GM12878 (cell line): Measurements from ENCODE around the gene PDK1. TPM values are rescaled to one million over a fixed set of nuclear protein-coding genes. Genes with fewer than 3 reads are reported as not detected.

Source experiments
- ATAC-seq: fragments of 200-7000 bp; cut with Tn5 transposase; 3 replicates; pipeline ENCODE4 v1.9.1; 2020; ENCODE audit warnings: mild to moderate bottlenecking, moderate library complexity
- BruUV-seq: library from RNA; stranded (reverse); fragments of 400-500 nt; replicated peaks from 2 replicates; lab custom pipeline; 2021; lab: Mats Ljungman, UMichigan
- CTCF ChIA-PET: fragments of 300-600 bp; sonication (Branson Sonifier 250); formaldehyde crosslinking; extraction: SDS; loops from one replicate; lab custom pipeline; 2021; ENCODE audit warnings: inconsistent platforms; lab: Yijun Ruan, JAX
- POLR2A ChIA-PET: fragments of 350-600 bp; formaldehyde crosslinking; extraction: SDS; loops from one replicate; lab custom pipeline; 2021; ENCODE audit warnings: inconsistent platforms; lab: Charles Lee
- RAD21 ChIA-PET: fragments of 300-600 bp; sonication (Branson Sonifier 250); formaldehyde crosslinking; loops from one replicate; lab custom pipeline; 2023; ENCODE audit warnings: antibody characterized with exemption; ENCODE audit not compliant: unreplicated experiment; lab: Charles Lee
- SMC1A ChIA-PET: fragments of 300-600 bp; sonication (Branson Sonifier 250); formaldehyde crosslinking; loops from one replicate; lab custom pipeline; 2023; ENCODE audit not compliant: unreplicated experiment, uncharacterized antibody; lab: Charles Lee
- DNase-seq: peaks from one replicate; pipeline ENCODE4 v3.0.0-alpha.2; 2011; ENCODE audit warnings: low read depth, low spot score
- FAIRE-seq: peaks from 3 replicates; lab custom pipeline; 2011; peaks lifted over from hg19 to GRCh38; lab: Jason Lieb, UNC
- H2AFZ ChIP-seq: 2 replicates; pipeline ENCODE4 v1.6.0; 2011; ENCODE audit warnings: low read depth, low read length, control low read depth; ENCODE audit not compliant: control insufficient read depth
- H3K27ac ChIP-seq: 2 replicates; pipeline ENCODE4 v1.5.1; 2011; ENCODE audit warnings: control low read depth; ENCODE audit not compliant: control insufficient read depth, insufficient read depth
- H3K27me3 ChIP-seq, 2 experiments: replicated peaks in 1 of 2; 2 replicates each; pipeline versions ENCODE4 v1.6.0 to v1.6.1; 2011; ENCODE audit warnings: low read length in 1 of 2; ENCODE audit not compliant: control insufficient read depth in 2 of 2, insufficient read depth in 2 of 2
- H3K36me3 ChIP-seq, 2 experiments: 2 replicates each; pipeline ENCODE4 v1.5.1; 2011; ENCODE audit warnings: low read length in 1 of 2; ENCODE audit not compliant: control insufficient read depth in 2 of 2, insufficient read depth in 2 of 2
- H3K4me1 ChIP-seq: 2 replicates; pipeline ENCODE4 v1.6.1; 2011; ENCODE audit warnings: mild to moderate bottlenecking, low read length, moderate library complexity, mixed read lengths; ENCODE audit not compliant: control insufficient read depth, insufficient read depth
- H3K4me2 ChIP-seq: 2 replicates; pipeline ENCODE4 v1.6.0; 2011; ENCODE audit warnings: control low read depth; ENCODE audit not compliant: control insufficient read depth, insufficient read depth
- H3K4me3 ChIP-seq: fragments of 200-600 bp; sonication (generic); 2 replicates; pipeline ENCODE4 v1.5.1; 2016
- H3K79me2 ChIP-seq: 2 replicates; pipeline ENCODE4 v1.6.0; 2011; ENCODE audit warnings: low read length; ENCODE audit not compliant: control insufficient read depth, insufficient read depth
- H3K9ac ChIP-seq: 2 replicates; pipeline ENCODE4 v1.8.0; 2011; ENCODE audit warnings: low read length, control low read depth, mixed read lengths; ENCODE audit not compliant: control insufficient read depth, insufficient read depth
- H3K9me3 ChIP-seq: replicated peaks from 3 replicates; pipeline ENCODE4 v1.5.1; 2011; ENCODE audit warnings: mild to moderate bottlenecking, low read length; ENCODE audit not compliant: control insufficient read depth, insufficient read depth
- H4K20me1 ChIP-seq: 2 replicates; pipeline ENCODE4 v1.6.0; 2011; ENCODE audit not compliant: control insufficient read depth, insufficient read depth
- ASH2L ChIP-seq: fragments of 300-600, 200-600 bp; sonication (generic); IDR thresholded peaks from 2 replicates; pipeline ENCODE4 v1.6.1; 2017; ENCODE audit warnings: low read depth, mild to moderate bottlenecking, borderline replicate concordance
- NR2C2 ChIP-seq: IDR thresholded peaks from 2 replicates; pipeline ENCODE4 v1.6.1; 2011; ENCODE audit warnings: borderline replicate concordance, low read depth; ENCODE audit not compliant: control insufficient read depth, insufficient read length
- PAX5 ChIP-seq: IDR thresholded peaks from 2 replicates; pipeline ENCODE4 v1.6.1; 2011; ENCODE audit warnings: low read depth, low read length, borderline replicate concordance
- PAX8 ChIP-seq: fragments of 450-650 bp; IDR thresholded peaks from 2 replicates; pipeline ENCODE4 v1.6.1; 2017; ENCODE audit warnings: mild to moderate bottlenecking, moderate library complexity
- RBBP5 ChIP-seq: fragments of 200-600 bp; sonication (generic); conservative IDR thresholded peaks from 2 replicates; pipeline ENCODE4 v1.6.1; 2016
- WGBS: methylation state at CpG from one replicate; pipeline ENCODE4 v1.1.6; 2016; ENCODE audit warnings: low lambda C conversion rate; ENCODE audit not compliant: insufficient replicate concordance, insufficient coverage; ENCODE audit errors: missing lambda C conversion rate; 5-methylcytosine and 5-hydroxymethylcytosine counted together
- in situ Hi-C: fragments of 300-500 bp; cut with MboI; formaldehyde crosslinking; loops from 9 replicates; pipeline ENCODE4 v1.14.3; 2018; ENCODE audit warnings: mixed read lengths
- intact Hi-C: fragments of 100-400 bp; cut with micrococcal nuclease; formaldehyde crosslinking; loops from one replicate; pipeline ENCODE4 v1.14.2; 2022; ENCODE audit not compliant: unreplicated experiment
- polyA plus RNA-seq, 11 experiments: library from polyadenylated mRNA; depleted of rRNA in 4 of 11; unstranded in 6 of 11; stranded (reverse) in 5 of 11; fragments of >200 nt; fragmentation: Nextera tagmentation in 4 of 11; fragmentation: Illumina TruSeq in 1 of 11; extraction: Ambion mirVana in 4 of 11; extraction: Trizol in 1 of 11; gene quantifications; 1 replicate in 1 of 11; 2 replicates in 10 of 11; pipeline versions ENCODE4 v1.2.1 to v1.2.3, GENCODE V29; 2011 to 2016; ENCODE audit warnings: inconsistent platforms in 2 of 11, missing spikeins in 2 of 11, low read depth in 1 of 11
- total RNA-seq, 4 experiments: library from RNA; depleted of rRNA in 3 of 4; stranded (reverse); fragments of >200 nt in 3 of 4; fragmentation: Illumina TruSeq in 1 of 4; extraction: Trizol in 1 of 4; gene quantifications; 2 replicates each; pipeline versions ENCODE4 v1.2.1 to v1.2.3, GENCODE V29; 2013 to 2021
- TF ChIP-seq, protein P1 (sequence below): fragments of 450-650 bp; formaldehyde crosslinking; IDR thresholded peaks from 2 replicates; pipeline ENCODE4 v1.4.0; 2020; ENCODE audit warnings: mild to moderate bottlenecking, moderate library complexity
- TF ChIP-seq, protein P2 (sequence below): fragments of 450-650 bp; IDR thresholded peaks from 2 replicates; pipeline ENCODE4 v1.6.1; 2018; ENCODE audit warnings: borderline replicate concordance, mild to moderate bottlenecking; ENCODE audit not compliant: partially characterized antibody
- TF ChIP-seq, protein P3 (sequence below): fragments of 450-650 bp; formaldehyde crosslinking; IDR thresholded peaks from 2 replicates; pipeline ENCODE4 v1.4.0; 2022; ENCODE audit warnings: mild to moderate bottlenecking, moderate library complexity
- TF ChIP-seq, protein P4 (sequence below): fragments of 450-650 bp; IDR thresholded peaks from 2 replicates; pipeline ENCODE4 v1.6.1; 2014; ENCODE audit warnings: mild to moderate bottlenecking

Gene PDK1
- total and polyA plus RNA-seq, 10 of the 15 experiments (the other 5 are each of a cell fraction or from before 2014, with no cell fraction given), result 5.3 to 128 (median 17.1) TPM

DNA sequence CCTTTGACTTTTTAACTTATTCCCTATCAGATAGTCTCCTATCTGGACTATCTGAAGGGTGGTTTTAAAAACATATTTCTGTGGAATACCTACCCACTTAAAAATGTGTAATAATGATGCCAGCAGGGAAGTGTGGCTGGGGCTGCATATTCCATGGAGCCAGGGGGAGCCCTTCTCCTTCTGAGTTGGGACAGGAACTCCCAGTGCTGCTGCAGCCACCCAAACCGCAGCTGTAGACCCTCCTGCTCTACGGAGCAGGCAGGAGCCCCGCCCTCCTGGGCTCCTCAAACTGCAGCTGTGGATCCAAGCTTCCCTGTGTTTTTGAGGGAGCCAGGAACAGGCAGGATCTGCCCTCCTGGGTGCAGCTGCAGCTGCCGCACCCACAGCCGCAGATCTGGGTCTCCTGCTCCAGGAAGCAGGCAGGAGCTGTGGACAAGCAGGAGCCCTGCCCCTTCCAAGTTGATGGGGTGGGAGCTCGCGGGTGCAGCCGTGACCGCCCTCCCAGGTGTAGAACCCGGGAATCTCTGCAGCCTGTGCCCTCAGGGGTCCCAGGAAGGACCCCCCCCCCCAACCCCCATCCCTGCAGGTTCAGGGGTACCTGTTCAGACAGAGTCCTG, 57.8 kb downstream of the PDK1 start (continued):
- TF ChIP-seq, protein P1, sequence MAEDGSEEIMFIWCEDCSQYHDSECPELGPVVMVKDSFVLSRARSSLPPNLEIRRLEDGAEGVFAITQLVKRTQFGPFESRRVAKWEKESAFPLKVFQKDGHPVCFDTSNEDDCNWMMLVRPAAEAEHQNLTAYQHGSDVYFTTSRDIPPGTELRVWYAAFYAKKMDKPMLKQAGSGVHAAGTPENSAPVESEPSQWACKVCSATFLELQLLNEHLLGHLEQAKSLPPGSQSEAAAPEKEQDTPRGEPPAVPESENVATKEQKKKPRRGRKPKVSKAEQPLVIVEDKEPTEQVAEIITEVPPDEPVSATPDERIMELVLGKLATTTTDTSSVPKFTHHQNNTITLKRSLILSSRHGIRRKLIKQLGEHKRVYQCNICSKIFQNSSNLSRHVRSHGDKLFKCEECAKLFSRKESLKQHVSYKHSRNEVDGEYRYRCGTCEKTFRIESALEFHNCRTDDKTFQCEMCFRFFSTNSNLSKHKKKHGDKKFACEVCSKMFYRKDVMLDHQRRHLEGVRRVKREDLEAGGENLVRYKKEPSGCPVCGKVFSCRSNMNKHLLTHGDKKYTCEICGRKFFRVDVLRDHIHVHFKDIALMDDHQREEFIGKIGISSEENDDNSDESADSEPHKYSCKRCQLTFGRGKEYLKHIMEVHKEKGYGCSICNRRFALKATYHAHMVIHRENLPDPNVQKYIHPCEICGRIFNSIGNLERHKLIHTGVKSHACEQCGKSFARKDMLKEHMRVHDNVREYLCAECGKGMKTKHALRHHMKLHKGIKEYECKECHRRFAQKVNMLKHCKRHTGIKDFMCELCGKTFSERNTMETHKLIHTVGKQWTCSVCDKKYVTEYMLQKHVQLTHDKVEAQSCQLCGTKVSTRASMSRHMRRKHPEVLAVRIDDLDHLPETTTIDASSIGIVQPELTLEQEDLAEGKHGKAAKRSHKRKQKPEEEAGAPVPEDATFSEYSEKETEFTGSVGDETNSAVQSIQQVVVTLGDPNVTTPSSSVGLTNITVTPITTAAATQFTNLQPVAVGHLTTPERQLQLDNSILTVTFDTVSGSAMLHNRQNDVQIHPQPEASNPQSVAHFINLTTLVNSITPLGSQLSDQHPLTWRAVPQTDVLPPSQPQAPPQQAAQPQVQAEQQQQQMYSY (CRISPR knock-in tag), result no peak

DNA sequence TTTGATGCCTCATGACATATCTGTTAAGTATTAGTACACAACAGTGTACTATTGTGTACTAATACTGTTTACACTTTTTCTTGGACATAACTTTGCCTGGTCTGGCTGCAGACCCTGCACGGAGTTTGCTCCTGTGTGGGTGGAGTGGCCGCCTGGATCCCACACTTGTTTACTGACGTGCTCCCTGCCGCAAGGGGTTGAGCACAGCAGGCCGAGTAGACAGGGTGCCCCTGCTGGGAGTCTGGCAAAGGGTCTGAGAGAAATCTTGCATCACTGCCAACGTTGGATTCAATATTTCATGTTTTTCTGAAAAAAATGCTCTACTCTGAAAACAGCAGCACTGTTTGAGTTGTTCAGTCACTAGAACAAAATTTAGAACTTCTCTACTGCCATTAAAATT, 59.0 kb downstream of the PDK1 start:
- no peaks in the 10 kb centered on the region for H3K79me2 ChIP-seq
- POLR2A ChIA-PET, result no interaction called here
- H2AFZ ChIP-seq, result no peak overlapping the region
- FAIRE-seq (no peak), DNase-seq (no peak), ATAC-seq (no peak)
- no peaks in the 10 kb centered on the region; the same call in 1 of the 2 replicates for H3K4me1 ChIP-seq
- no peaks in the 10 kb centered on the region for H3K9me3 ChIP-seq
- CTCF ChIA-PET, result no interaction called here
- no TSS peak for BruUV-seq
- no peak overlapping the region for H3K4me3 ChIP-seq
- H3K27ac ChIP-seq, result no peak overlapping the region
- H3K27me3 ChIP-seq, result no peaks in the 10 kb centered on the region
- H3K36me3 ChIP-seq, result peaks cover 0 to 8% of the 10 kb centered on the region in 2 experiments; a peak in 2 of 4 replicates
- WGBS, result 89% methylated on average over 6 of the region's 6 CpGs
- RAD21 ChIA-PET, result no interaction called here
- intact Hi-C loops (no loop called here), in situ Hi-C loops (no loop called here)
- no peak overlapping the region for H3K4me2 ChIP-seq
- SMC1A ChIA-PET, result no interaction called here
- no peak overlapping the region for H3K9ac ChIP-seq
- H4K20me1 ChIP-seq, result no peaks in the 10 kb centered on the region
- TF ChIP-seq RBBP5, result no peak
- TF ChIP-seq, protein P2, sequence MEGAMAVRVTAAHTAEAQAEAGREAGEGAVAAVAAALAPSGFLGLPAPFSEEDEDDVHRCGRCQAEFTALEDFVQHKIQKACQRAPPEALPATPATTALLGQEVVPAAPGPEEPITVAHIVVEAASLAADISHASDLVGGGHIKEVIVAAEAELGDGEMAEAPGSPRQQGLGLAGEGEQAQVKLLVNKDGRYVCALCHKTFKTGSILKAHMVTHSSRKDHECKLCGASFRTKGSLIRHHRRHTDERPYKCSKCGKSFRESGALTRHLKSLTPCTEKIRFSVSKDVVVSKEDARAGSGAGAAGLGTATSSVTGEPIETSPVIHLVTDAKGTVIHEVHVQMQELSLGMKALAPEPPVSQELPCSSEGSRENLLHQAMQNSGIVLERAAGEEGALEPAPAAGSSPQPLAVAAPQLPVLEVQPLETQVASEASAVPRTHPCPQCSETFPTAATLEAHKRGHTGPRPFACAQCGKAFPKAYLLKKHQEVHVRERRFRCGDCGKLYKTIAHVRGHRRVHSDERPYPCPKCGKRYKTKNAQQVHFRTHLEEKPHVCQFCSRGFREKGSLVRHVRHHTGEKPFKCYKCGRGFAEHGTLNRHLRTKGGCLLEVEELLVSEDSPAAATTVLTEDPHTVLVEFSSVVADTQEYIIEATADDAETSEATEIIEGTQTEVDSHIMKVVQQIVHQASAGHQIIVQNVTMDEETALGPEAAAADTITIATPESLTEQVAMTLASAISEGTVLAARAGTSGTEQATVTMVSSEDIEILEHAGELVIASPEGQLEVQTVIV, result no peak
- TF ChIP-seq PAX8, result no peak
- TF ChIP-seq, protein P3, sequence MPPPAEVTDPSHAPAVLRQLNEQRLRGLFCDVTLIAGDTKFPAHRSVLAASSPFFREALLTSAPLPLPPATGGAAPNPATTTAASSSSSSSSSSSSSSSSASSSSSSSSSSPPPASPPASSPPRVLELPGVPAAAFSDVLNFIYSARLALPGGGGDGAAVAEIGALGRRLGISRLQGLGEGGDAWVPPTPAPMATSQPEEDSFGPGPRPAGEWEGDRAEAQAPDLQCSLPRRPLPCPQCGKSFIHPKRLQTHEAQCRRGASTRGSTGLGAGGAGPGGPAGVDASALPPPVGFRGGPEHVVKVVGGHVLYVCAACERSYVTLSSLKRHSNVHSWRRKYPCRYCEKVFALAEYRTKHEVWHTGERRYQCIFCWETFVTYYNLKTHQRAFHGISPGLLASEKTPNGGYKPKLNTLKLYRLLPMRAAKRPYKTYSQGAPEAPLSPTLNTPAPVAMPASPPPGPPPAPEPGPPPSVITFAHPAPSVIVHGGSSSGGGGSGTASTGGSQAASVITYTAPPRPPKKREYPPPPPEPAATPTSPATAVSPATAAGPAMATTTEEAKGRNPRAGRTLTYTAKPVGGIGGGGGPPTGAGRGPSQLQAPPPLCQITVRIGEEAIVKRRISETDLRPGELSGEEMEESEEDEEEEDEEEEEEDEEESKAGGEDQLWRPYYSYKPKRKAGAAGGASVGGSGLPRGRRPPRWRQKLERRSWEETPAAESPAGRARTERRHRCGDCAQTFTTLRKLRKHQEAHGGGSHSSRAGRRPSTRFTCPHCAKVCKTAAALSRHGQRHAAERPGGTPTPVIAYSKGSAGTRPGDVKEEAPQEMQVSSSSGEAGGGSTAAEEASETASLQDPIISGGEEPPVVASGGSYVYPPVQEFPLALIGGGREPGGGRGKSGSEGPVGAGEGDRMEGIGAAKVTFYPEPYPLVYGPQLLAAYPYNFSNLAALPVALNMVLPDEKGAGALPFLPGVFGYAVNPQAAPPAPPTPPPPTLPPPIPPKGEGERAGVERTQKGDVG (CRISPR knock-in tag), result no peak
- TF ChIP-seq NR2C2, result no peak
- TF ChIP-seq ASH2L, result no peak
- no peak for TF ChIP-seq PAX5
- TF ChIP-seq, protein P4, sequence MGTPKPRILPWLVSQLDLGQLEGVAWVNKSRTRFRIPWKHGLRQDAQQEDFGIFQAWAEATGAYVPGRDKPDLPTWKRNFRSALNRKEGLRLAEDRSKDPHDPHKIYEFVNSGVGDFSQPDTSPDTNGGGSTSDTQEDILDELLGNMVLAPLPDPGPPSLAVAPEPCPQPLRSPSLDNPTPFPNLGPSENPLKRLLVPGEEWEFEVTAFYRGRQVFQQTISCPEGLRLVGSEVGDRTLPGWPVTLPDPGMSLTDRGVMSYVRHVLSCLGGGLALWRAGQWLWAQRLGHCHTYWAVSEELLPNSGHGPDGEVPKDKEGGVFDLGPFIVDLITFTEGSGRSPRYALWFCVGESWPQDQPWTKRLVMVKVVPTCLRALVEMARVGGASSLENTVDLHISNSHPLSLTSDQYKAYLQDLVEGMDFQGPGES, result no peak
